K562 (cell line): ENCODE results near the gene SPATS2.

ENCODE experiments used
- FOXK1 ChIP-seq: sonication (generic); formaldehyde crosslinking; IDR thresholded peaks from 2 replicates; pipeline ENCODE4 v1.8.0; 2022; ENCODE audit warnings: missing genetic modification reagents, mild to moderate bottlenecking, borderline replicate concordance
- PRMT5 ChIP-seq: sonication (generic); formaldehyde crosslinking; IDR thresholded peaks from 2 replicates; pipeline ENCODE4 v1.5.0; 2020; ENCODE audit warnings: missing genetic modification reagents
- TF ChIP-seq, protein P1 (sequence below), 3 experiments: fragments of 200-800 bp in 1 of 3; fragments of 250-450 bp in 1 of 3; fragments of 450-650 bp in 1 of 3; sonication (Bioruptor Pico) in 1 of 3; sonication (Bioruptor generic) in 1 of 3; formaldehyde crosslinking in 1 of 3; IDR thresholded peaks; 2 replicates each; pipeline versions ENCODE4 v1.6.1 to v1.8.0; 2016 to 2022; ENCODE audit warnings: mild to moderate bottlenecking in 2 of 3, missing genetic modification characterization in 2 of 3, missing compliant biosample characterization in 1 of 3, moderate library complexity in 1 of 3

DNA sequence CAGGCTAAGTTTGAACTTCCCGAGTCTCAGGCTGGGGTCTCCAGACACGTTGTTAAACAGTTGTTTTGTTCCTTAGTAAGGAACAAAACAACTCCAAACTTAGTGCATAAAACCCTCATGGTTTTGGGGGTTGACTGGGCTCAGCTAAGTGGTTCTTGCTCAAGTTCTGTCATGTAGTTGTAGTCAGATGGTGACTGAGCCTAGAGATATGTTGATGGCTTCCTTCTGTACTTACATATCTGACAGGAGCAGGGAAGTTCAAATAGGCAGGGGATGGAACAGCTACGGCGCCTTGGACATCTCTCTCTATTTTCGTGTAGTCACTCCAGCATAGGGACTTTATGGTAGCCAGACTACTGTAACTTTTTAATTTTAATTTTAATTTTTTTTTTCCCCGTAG is 45.7 kb downstream of the SPATS2 start:
- TF ChIP-seq, protein P1, sequence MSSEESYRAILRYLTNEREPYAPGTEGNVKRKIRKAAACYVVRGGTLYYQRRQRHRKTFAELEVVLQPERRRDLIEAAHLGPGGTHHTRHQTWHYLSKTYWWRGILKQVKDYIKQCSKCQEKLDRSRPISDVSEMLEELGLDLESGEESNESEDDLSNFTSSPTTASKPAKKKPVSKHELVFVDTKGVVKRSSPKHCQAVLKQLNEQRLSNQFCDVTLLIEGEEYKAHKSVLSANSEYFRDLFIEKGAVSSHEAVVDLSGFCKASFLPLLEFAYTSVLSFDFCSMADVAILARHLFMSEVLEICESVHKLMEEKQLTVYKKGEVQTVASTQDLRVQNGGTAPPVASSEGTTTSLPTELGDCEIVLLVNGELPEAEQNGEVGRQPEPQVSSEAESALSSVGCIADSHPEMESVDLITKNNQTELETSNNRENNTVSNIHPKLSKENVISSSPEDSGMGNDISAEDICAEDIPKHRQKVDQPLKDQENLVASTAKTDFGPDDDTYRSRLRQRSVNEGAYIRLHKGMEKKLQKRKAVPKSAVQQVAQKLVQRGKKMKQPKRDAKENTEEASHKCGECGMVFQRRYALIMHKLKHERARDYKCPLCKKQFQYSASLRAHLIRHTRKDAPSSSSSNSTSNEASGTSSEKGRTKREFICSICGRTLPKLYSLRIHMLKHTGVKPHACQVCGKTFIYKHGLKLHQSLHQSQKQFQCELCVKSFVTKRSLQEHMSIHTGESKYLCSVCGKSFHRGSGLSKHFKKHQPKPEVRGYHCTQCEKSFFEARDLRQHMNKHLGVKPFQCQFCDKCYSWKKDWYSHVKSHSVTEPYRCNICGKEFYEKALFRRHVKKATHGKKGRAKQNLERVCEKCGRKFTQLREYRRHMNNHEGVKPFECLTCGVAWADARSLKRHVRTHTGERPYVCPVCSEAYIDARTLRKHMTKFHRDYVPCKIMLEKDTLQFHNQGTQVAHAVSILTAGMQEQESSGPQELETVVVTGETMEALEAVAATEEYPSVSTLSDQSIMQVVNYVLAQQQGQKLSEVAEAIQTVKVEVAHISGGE (CRISPR knock-in tag; IDR thresholded peaks at IDR 0.05) = no peak
- TF ChIP-seq PRMT5 (CRISPR knock-in tag) (no peak), FOXK1 (CRISPR knock-in tag) (no peak)
